Ramos (cell line): Measurements from ENCODE around the gene TENM4.

Source experiments
- in situ Hi-C: fragments of 300-500 bp; cut with MboI; formaldehyde crosslinking; loops from one replicate; pipeline ENCODE4 v1.14.3; 2022; ENCODE audit warnings: low sequenced_read_pairs; ENCODE audit not compliant: unreplicated experiment

Gene TENM4

DNA sequence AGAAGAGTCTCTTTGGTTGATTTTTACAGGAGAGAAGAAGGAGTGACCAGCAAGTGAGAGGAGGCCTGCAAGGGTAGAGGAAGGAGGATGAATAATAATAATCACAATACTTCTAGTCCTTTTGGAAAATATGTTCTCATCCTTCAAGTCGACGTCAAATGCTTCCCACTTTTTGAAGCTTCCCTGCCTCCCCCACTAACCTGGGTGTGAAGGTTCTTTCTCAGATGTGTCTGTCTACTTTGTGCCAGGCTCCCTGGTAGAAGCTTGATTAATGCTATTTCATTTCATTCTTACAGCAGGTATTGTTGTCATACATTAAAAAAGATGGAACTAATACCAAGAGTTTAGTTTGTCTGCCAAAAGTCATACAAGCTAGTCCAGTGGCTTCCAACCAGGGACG is 17.1 kb downstream of the TENM4 start:
- in situ Hi-C loops = no loop called here

DNA sequence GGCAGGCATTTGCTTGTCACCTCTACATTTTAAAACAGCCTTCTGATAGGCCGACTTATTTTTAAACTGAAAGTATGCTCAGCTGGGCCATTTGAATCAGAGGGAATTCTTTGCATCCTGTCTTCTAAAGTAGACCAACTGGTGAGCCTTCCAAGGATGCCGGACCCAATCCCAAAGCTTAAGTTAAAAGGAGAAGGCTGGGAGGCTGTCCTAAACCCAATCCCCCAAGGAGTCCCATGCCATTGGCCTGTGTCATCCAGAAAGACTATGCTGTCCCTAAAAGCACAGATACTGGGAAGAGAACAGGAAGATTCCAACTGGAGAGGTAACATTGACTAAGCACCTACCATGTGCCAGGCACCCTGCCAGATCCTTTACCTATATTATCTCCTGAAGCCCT is 18.0 kb downstream of the TENM4 start:
- in situ Hi-C loops = no loop called here

DNA sequence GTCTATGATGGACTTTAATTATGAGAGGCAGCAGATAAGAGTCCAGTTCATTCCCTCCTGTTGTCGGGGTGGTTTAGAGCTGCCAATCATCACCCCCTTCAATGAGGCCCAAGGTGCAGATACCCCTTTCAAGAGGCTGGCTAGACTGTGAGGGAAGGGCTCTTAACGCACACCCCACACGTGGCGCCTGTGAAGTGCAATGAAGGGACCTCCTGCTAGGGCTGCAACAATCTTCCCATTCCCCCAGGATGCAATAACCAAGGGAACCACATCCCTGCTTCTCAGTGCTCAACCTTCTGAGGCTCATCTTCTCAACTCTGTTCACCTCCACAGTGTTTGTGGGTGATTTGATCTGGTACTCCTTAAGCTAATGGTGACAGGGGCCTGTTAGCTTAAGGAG is 19.0 kb downstream of the TENM4 start:
- in situ Hi-C loops = no loop called here

DNA sequence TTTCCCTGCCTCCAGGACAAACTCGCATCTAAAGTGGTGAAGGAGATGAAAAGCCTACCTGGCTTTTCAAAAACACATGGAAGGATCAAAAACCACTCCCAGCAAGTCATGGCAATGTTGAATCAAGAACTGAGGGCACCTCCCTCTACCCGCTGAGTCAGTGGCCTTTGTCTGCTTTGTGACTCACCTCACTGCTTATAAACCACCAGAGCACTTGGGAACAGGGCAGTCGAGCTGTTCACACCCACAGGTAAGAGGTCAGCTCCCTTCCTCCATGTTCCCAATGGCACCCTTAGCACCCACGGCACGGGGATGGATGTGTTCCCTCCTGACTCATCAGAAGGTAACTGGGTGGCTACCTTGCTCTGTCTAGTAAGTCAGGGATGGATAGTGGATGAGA is 21.7 kb downstream of the TENM4 start:
- in situ Hi-C loops = no loop called here

DNA sequence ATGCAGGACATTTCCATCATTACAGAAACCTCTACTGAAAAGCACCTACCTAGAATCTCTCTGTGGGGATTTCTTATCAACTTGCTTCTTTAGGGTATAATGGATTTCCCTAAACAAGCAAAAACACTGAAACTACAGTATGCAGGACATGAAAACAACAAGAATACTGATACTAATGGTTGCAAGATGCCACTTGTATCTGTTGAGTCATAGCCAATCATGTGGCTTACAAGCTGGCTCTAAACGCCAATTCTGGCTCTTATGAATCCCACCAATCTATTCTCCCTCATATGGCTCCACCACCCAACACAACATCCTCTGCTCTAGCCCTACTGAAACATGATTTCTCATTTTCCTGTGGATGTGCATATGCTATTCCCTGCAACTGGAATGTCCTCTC is 22.6 kb downstream of the TENM4 start:
- in situ Hi-C loops = no loop called here

DNA sequence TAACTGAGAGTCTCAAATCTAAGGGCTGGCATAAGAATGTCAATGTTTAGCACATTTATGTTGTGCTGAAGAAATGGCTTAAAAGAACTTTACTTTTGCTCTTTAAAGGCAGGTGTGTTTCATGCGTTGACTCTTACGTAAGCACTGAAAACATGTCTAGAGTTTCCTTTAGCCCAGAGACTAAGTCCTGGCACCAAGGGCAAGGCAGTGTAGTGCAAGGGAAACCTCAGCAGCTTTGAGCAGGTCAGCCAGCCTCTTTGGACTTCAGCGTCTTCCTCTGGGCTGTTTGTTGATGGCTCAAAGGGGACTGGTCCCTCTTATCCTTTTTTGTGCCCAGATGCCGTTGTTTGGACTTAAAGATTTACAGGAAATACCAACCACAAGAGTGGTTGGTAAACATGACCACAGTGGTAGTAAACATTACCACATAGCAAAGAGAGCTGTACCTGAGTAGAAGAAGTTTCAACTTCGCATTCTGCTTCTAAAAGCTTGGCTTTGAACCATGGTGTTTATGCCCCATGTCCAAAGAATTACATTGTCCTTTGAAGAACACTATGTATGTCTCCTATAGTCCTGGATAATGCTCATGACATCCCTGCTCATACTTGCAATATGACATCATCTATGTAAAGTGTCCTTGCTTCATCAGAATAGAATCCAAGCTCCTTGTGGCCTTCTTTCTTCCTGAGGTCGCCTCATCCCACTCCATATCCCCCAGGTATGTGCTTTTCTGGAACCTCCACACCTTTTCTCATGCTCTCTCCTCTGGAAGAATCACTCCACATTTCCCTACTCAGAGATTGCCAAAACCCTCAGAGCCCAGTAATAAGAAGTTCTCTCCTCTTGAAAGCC is 23.5 kb downstream of the TENM4 start:
- in situ Hi-C loops = no loop called here

DNA sequence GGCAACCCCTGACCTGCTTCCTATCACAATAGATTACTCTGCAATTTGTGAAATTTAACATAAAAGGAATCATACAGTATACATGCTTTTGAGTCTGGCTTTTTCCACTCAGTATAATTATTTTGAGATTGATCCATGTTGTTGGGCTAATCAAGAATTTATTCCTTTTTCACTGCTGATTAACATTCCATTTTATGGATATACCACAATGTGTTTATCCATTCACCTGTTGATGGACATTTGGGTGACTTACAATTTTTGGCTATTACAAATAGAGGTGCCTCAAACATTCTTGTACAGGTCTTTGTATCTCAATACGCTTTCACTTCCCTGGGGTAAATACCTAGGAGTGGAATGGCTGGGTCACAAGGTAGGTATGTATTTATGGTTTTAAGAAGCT is 24.9 kb downstream of the TENM4 start:
- in situ Hi-C loops = no loop called here

DNA sequence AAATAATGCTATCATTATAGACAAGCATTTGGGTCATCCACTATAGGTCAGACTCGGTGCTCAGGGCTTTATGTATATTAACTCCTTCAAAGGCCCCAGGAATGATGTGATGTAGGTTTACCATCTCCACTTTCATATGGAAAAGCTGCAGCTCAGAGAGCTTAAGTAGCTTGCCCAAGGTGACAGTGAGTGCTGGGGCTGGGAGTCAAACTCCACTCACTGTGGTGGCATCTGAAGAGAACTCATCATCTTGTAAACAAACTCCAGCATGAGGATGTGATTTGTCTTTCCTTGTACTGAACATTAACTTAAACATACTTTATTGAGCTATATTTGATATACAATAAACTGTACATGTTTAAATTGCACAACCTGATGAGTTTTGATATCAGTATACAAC is 25.4 kb downstream of the TENM4 start:
- in situ Hi-C loops = no loop called here

DNA sequence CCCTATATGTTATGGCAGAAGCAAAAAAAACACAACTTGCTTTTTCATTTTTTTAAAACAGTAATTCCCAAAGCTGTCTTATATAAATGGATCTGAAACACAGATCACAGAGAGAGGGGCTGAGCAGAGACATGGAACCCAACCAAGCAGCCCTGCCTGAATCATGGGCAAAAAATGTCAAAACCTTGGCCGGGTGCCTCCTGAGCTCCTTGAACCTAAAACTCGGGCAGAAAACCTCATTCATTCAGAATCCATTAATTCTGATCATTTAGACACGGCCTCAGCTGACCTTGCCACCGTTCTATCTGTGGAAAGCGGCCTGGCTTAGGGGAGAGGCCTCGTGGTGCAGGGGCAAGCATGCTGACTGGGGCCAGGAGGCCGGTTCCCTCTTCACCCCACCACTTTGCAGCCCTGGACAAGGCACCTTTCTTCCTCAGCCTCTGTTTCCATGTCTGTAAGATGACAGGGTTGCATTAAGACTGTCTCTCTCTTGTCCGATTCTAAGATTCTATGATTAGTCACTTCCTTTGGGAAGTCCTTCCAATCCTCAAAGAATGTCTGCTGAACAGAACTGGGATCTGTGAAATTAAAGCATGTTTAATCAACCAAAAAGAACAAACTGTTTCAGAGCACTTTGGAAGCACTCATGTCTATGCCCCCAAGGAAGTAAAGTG is 26.0 kb downstream of the TENM4 start:
- in situ Hi-C loops = no loop called here

DNA sequence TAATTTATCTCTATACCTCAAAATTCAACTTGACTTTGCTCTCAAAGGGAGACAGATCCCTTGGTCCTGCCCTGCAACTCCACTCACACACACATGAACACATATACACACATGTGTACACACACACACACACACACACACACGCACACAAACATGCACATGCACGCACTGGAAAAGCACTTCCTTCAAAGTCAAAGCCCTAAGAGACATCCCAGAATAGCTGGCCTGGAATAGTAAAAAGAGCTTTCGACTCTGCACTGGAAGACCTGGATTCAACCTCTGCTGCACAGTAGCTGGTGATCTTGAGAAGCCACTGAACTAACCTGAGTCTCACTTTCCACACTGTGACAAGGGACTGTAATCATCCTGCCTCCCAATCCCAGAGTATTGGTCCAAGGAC is 26.8 kb downstream of the TENM4 start:
- in situ Hi-C loops = no loop called here

DNA sequence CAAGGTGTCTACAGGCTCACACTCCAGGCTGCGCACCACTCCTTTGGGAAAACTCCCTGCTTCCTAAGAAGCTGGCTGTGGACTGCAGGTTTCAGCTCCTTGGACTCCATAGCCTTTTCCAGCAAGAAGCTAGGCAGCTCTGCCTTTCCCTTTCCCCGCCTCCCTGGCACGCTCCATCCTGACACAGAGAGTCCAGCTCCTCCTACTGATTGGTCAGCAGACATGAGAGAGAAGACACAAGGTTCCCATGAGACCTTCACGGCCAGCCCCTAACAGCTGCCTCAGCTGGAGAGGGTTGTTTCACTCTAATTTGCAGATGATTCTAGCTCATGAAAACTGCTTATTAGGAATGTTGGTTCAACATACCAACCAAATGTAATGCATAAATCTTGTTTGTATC is 27.6 kb downstream of the TENM4 start:
- in situ Hi-C loops = no loop called here

DNA sequence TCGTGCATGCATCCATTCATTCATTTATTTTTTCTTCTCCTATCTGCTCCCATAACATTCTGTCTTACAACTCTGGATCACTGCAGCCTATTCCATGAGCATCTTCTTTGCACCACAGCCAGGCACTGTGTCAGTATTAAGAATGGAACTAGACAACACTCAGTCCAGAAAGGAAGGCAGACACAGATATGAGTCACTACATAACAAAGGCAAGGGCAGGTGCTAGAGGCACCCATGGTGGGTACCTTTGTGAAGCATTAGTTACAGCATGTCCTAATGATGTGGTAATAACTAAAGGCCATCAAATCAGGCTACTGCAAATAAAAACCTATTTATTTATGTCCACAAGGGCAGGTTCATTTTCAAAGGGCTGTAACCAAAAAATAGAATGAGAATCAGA is 28.1 kb downstream of the TENM4 start:
- in situ Hi-C loops = no loop called here

DNA sequence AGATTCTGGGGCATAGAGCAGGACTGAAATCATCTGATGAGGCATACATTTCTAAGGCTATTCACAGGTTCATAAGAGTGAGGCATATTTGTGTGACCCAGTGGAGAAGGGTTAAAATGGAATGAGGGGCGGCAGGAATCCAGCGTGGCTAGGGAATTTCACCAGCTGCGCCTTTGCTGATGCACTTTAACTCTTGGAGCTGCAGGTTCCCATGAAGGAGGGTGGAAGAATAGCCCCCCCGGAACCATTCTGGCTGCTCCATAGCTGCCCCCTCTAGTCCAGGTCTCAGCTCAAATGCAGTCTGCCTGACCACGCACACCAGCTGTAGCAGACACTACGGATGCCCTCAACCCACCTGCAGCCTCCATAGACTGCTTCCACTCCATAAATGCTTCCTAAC is 31.5 kb downstream of the TENM4 start:
- in situ Hi-C loops = no loop called here

DNA sequence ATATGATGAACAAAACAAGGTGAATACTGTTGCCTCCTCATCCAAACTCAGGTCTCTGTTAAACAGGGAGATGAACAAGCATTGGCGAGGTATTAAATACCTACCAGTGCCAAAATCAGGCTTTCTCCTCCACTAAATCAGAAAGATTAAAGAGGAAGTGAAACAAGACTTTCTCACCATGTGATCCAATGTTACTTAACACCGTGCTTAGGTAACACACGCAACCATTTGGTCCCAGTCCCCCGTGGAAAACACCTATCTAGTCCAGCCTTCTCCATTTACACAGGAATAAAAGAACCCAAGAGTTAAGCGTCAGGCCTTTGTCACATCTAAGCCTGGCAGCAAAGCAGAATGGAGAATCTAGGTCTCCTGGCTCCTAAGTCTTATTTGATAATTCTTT is 34.5 kb downstream of the TENM4 start:
- in situ Hi-C loops = no loop called here

DNA sequence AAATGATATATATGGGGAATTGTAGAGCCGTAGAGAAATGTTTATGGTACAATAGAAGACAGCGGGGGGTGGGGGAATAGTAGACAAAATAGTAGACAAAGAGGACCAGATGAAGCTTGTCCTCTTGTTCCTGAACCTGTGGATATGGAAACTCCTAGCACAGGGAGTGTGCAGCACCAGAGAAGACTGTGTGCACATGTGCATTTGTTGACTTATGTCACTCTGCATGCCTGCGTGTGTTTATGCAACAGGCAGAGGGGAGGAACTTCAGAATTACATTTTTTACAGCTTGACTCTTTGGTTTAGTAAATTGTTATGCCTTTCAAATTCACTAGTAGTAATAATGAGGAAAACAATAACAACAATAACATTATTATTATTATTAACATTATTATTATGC is 36.0 kb downstream of the TENM4 start:
- in situ Hi-C loops = no loop called here

DNA sequence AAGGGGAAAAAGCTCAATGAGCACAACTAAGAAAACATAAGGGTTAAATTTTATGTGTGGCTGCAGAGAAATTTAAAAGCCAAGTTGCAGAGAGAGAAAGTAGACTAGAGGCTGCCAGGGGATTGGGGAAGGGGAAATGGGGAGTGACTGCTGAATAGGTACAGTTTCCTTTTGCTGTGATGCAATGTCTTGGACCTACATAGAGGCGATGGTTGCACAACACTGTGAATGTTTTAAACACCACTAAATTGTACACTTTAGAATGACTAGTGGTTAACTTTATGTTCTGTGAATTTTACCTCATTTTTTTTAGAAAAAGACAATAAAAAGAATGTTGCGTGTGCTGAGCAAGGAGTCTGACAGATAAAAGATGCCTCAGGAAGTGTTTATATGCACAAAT is 36.5 kb downstream of the TENM4 start:
- in situ Hi-C loops = no loop called here

DNA sequence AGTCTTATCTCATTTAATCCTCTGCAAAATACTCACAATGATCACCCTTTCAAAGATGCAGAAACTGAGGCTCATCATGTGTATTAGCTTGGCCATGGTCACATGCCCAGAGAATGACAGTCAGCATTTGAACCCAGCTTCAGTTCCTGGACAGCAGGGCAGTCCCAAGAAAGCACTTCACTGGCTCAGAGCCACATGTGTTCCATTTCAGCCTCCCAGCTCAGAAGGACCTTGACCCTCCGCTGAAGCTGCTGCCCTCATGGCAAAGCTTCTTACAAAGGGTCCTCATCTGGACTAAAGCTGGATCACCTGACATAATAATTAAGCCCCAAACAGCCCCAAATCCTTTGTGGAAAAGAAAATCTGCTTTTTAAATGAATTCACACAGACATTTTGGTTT is 37.0 kb downstream of the TENM4 start:
- in situ Hi-C loops = no loop called here

DNA sequence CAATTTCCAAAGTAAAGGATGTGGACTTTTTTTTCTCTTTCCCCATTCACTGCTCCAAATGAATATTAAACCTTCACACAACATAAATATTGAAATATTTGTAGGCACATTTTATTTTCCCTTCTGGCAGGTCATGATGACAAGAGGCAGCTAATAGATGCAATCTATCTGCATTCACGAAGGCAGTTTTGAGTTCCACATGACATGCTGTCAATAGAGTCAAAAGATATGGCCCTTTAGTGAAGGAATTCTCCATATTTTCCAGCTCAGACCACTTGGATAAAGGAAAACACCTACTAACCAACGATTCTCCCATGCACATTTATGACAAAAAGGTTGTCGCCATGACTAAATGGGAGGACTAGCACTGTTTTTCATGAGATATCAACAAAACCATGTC is 37.9 kb downstream of the TENM4 start:
- in situ Hi-C loops = no loop called here

DNA sequence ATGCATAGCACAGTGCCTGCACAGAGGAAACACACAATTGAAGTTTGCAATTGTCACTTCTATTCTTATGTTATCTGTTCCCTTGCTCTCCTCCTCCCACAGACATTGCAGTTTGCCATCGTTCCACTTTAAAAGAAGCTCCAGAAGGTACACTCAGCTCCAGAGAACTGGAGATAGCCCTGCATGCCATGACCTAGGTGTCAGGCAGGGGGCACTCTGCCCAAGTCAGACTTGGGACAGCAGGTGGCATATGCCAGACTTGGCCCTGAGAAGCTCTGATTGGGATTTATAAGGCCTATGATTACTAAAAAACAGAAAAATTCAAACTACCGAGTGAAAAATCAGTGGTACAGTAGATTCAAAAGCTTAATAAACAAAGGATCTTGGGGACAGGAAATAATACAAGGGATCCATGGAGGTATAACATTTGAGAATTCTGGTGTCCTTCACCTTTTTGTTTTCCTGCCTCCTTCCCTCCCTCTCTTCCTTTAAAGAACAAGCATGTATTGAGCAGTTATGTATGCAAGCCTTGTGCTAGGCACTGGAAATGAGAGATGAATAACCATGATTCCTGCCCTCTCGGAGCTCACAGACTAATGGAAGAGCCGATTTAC is 40.0 kb downstream of the TENM4 start:
- in situ Hi-C loops = no loop called here

DNA sequence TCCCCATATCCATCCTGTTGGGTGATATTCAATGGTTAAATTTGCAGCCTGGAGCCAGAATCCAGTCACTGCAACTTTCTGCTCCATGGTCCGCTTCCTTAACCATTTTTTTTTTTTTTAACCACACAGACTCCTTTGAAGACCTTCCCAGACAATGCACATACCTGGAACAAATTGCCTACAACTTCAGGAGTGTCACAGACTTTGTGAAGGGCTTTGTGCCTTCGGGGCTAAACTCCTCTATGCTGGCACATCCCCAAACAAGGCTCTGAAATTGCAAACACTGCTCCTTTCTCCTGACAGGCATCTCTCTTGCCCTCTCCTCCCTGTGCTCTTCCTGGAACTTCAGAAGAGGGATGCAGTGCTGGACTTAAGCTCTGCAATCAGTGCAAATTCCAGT is 40.6 kb downstream of the TENM4 start:
- in situ Hi-C loops = no loop called here

DNA sequence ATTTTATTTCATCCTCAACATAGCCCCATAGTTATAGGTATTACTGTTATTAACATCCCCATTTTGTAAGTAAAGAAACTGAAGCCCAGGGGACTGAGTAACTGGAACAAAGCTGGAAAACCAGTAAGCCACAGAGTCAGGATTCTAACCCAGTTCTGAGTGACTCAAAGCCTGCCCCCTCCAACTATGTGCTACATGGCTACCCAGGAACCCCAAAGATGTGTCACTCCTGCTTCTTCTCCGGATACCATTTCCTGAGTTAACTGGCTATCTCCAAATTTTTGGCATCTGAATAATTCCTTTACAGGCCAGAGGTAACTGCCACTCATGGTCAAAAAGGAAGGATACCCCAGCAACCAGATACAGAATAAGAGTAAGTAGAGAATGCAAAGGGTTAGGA is 43.6 kb downstream of the TENM4 start:
- in situ Hi-C loops = no loop called here

DNA sequence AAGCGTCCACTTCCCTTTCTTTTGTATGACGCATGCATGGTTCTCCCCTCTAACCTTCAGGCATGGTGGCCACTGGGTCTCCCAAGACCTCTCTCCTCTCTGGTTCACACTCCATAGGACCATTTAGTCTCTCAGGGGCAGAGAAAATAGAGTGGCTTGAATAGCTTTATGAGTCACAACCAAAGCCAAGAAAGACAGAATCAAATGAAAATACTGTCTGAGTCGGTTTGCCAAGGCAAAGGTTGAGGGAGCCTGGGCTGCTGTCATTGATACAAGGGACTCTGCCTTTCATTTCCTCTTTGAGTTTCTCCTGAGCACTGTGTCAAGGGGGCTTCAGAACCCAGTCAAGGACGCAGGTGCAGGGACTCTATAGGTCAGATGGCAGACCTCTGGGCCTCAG is 44.2 kb downstream of the TENM4 start:
- in situ Hi-C loops = no loop called here
